Right lobe of liver (tissue), 6 donors: ENCODE data around the gene GSKIP. TPM values are rescaled to one million over a fixed set of nuclear protein-coding genes. Genes with fewer than 3 reads are reported as not detected.

Experiments
- ATAC-seq, 4 donors: fragments of 200-7000 bp; cut with Tn5 transposase; one replicate each; pipeline ENCODE4 v1.9.1; 2020; ENCODE audit warnings: mild to moderate bottlenecking in 4 of 4, moderate library complexity in 4 of 4
- DNase-seq, 3 donors: peaks; one replicate each; pipeline ENCODE4 v3.0.0-alpha.2; 2020
- H3K27ac ChIP-seq, 3 donors: fragments of 200-600 bp; one replicate each; pipeline ENCODE4 v1.8.0; 2022
- H3K27me3 ChIP-seq, 2 donors: fragments of 200-600 bp; one replicate each; pipeline ENCODE4 v1.8.0; 2022
- H3K36me3 ChIP-seq, 4 donors: fragments of 200-600 bp; sonication (generic) in 1 of 4; one replicate each; pipeline versions ENCODE4 v1.5.1 to v1.8.0; 2017 to 2022; ENCODE audit warnings: control low read depth in 1 of 4
- H3K4me1 ChIP-seq, 4 donors: fragments of 200-600 bp; sonication (generic) in 1 of 4; one replicate each; pipeline versions ENCODE4 v1.5.1 to v1.8.0; 2017 to 2022; ENCODE audit warnings: control low read depth in 1 of 4
- H3K4me3 ChIP-seq, 3 donors: fragments of 200-600 bp; one replicate each; pipeline ENCODE4 v1.8.0; 2022
- H3K9me3 ChIP-seq, 4 donors: fragments of 200-600 bp; sonication (generic) in 1 of 4; one replicate each; pipeline versions ENCODE4 v1.5.1 to v1.8.0; 2017 to 2022; ENCODE audit warnings: control low read depth in 1 of 4
- CTCF ChIP-seq, 4 donors: fragments of 200-600 bp in 3 of 4; fragments of 450-650 bp in 1 of 4; IDR thresholded peaks; one replicate each; pipeline versions ENCODE4 v1.5.1 to v1.8.0; 2016 to 2022; ENCODE audit warnings: antibody characterized with exemption in 4 of 4, mild to moderate bottlenecking in 2 of 4
- POLR2A ChIP-seq: fragments of 450-650 bp; IDR thresholded peaks from one replicate; pipeline ENCODE4 v1.6.1; 2017; ENCODE audit warnings: antibody characterized with exemption, mild to moderate bottlenecking
- WGBS: methylation state at CpG from one replicate; pipeline ENCODE4 v1.1.6; 2018; ENCODE audit warnings: low coverage, low lambda C conversion rate; ENCODE audit not compliant: insufficient coverage; ENCODE audit errors: missing lambda C conversion rate; 5-methylcytosine and 5-hydroxymethylcytosine counted together
- intact Hi-C, 2 donors: fragments of 100-400 bp; cut with DNase I; formaldehyde crosslinking; loops; one replicate each; pipeline versions ENCODE4 v1.11.2 to v1.14.1; 2022
- total RNA-seq, 6 experiments: library from RNA; depleted of rRNA in 2 of 6; stranded (reverse); fragments of >200 nt in 2 of 6; fragmentation: NEBNext Ultra II Directional in 3 of 6; extraction: Animal tissue kit (Norgen Biotek cat#: 25700) in 3 of 6; gene quantifications; one replicate each; pipeline versions ENCODE4 v1.1.0 to v1.2.4, GENCODE V29; 2016 to 2023
- donor health status: DM: no; HTN: yes; CAD: no.
- donor health status: DM: no; HTN: no; CAD: no.
- donor health status: DM: no; HTN: no; CAD: no.
- donor health status: DM: no; HTN: yes; CAD: no.
- donor health status: DM: no; HTN: yes; CAD: no.

The GSKIP gene
- total RNA-seq, 6 experiments from 2014 or later: 7.4 to 25.2 (median 15.5) TPM

DNA sequence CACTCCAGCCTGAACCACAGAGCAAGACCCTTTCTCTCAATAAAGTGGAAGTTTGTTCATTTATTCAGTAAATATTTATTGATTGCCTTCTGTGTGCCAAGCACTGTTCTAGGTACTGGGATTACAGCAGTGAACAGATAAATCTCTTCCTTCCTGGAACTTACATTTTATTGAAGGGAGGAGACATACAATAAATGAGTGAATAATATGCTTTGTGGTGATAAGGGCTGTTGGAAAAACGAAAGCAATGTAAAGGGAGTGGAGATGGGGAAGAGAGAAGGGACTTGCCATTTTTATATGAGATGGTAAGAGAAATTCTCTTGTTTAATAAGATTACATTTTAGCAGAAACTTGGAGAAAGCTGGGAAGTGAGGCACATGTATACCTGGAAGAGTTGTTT lies 1.6 kb downstream of the GSKIP start:
- TF ChIP-seq CTCF (IDR thresholded peaks at IDR 0.05) (no peak), POLR2A (no peak)
- no peaks in the 10 kb centered on the region for H3K27me3 ChIP-seq
- H3K36me3 ChIP-seq: no peaks in the 10 kb centered on the region
- DNase-seq: no peak
- 38% methylated on average over 1 of the region's 1 CpG for WGBS
- no peak overlapping the region for H3K27ac ChIP-seq
- ATAC-seq: no peak
- H3K4me1 ChIP-seq: peaks cover 0 to 23% (median 8%) of the 10 kb centered on the region in 4 donors
- intact Hi-C loops: no loop called here
- no peaks in the 10 kb centered on the region for H3K9me3 ChIP-seq
- no peak overlapping the region for H3K4me3 ChIP-seq

DNA sequence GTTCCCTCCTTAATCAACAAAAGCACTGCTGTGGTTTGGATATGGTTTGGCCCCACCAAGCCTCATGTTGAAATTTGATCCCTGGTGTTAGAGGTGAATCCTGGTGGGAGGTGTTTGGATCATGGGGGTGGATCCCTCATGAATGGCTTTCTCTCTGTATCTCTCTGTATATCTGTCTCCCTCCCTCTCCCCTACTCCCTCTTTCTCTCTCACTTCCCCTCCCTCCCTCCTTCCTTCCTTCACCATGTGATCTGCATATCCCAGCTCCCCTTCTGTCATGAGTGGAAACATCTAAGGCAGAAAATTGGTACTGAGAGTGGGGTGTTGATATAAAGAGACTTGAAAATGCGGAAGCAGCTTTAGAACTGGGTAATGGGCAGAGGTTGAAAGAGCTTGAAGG lies 5.2 kb downstream of the GSKIP start:
- peaks cover 0 to 12% (median 3%) of the 10 kb centered on the region in 4 donors for H3K4me1 ChIP-seq
- H3K27me3 ChIP-seq: no peaks in the 10 kb centered on the region
- intact Hi-C loops: no loop called here
- no peak for ATAC-seq
- no peak for DNase-seq
- H3K36me3 ChIP-seq: no peaks in the 10 kb centered on the region
- no peak overlapping the region for H3K4me3 ChIP-seq
- TF ChIP-seq POLR2A: no peak
- no peak for TF ChIP-seq CTCF (IDR thresholded peaks at IDR 0.05)
- WGBS: 100% methylated on average over 1 of the region's 1 CpG
- no peaks in the 10 kb centered on the region for H3K9me3 ChIP-seq
- no peak overlapping the region for H3K27ac ChIP-seq

DNA sequence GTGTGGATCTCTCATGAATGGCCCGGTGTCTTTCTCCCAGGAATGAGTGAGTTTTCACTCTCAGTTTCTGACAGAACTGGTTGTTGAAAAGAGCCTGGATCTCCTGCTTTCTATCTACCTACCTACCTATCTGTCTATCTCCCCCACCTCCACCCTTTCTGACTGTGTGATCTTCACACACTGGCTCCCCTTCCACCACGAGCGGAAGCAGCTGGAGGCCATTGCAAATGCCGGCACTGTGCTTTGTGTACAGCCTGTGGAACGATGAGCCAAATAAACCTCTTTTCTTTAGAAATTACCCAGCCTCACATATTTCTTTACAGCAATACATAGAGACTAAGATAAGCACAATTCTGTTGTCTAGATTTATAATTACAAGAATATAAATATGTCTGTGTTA lies 7.2 kb downstream of the GSKIP start:
- no peak for TF ChIP-seq CTCF (IDR thresholded peaks at IDR 0.05)
- TF ChIP-seq POLR2A: no peak
- DNase-seq (no peak), ATAC-seq (no peak)
- Histone ChIP-seq H3K27me3 (no peaks in the 10 kb centered on the region), H3K9me3 (no peaks in the 10 kb centered on the region), H3K36me3 (no peaks in the 10 kb centered on the region), H3K4me1 (no peaks in the 10 kb centered on the region), H3K27ac (no peak overlapping the region), H3K4me3 (no peak overlapping the region)
- 94% methylated on average over 4 of the region's 5 CpGs for WGBS
- intact Hi-C loops: no loop called here

GRCh38 chr14:96373538-96373937 lies 10.2 kb downstream of the GSKIP start:
- H3K36me3 ChIP-seq: no peaks in the 10 kb centered on the region
- ATAC-seq: no peak
- no peaks in the 10 kb centered on the region for H3K4me1 ChIP-seq
- no peaks in the 10 kb centered on the region for H3K9me3 ChIP-seq
- no peaks in the 10 kb centered on the region for H3K27me3 ChIP-seq
- TF ChIP-seq POLR2A (no peak), CTCF (IDR thresholded peaks at IDR 0.05) (no peak)
- DNase-seq: no peak
- intact Hi-C loops: no loop called here
- no peak overlapping the region for H3K27ac ChIP-seq
- 96% methylated on average over 3 of the region's 3 CpGs for WGBS
- no peak overlapping the region for H3K4me3 ChIP-seq

GRCh38 chr14:96376093-96376492 lies 12.8 kb downstream of the GSKIP start:
- H3K4me1 ChIP-seq: no peaks in the 10 kb centered on the region
- WGBS: 87% methylated on average over 3 of the region's 3 CpGs
- DNase-seq (no peak), ATAC-seq (no peak)
- H3K27ac ChIP-seq: no peak overlapping the region
- H3K27me3 ChIP-seq: no peaks in the 10 kb centered on the region
- intact Hi-C loops: no loop called here
- H3K36me3 ChIP-seq: no peaks in the 10 kb centered on the region
- no peaks in the 10 kb centered on the region for H3K9me3 ChIP-seq
- H3K4me3 ChIP-seq: no peak overlapping the region
- TF ChIP-seq POLR2A: no peak
- no peak for TF ChIP-seq CTCF (IDR thresholded peaks at IDR 0.05)
